Purkinje cell (primary cell): ENCODE measurements around the gene NKX1-2. TPM values are rescaled to one million over a fixed set of nuclear protein-coding genes. Genes with fewer than 3 reads are reported as not detected.

Source experiments
- polyA plus RNA-seq: library from polyadenylated mRNA; unstranded; fragments of >200 nt; fragmentation: Nextera tagmentation; gene quantifications from 2 replicates; pipeline ENCODE4 v1.2.1, GENCODE V29; 2014

The NKX1-2 gene
- polyA plus RNA-seq, result 0.16 TPM in 1 of 2 replicates, not detected in the other

GRCh38 chr10:124450012-124450782 lies at the start of gene NKX1-2:
NKX1-2 (minus strand) TSS chr10:124450035; CDS start chr10:124449943, 92 bp downstream.

GRCh38 chr10:124461642-124462347 lies 12.0 kb upstream of the NKX1-2 start, which contains the start of gene LHPP:
LHPP (plus strand) TSS chr10:124461823; CDS start chr10:124461863, 40 bp downstream.

GRCh38 chr10:124418726-124419501 lies 30.9 kb downstream of the NKX1-2 start, which contains the start of gene OAT:
OAT (minus strand) TSS chr10:124418923; CDS start chr10:124412171, 6,752 bp downstream.

Other genes with a start within 250 kb of the NKX1-2 start
- gene OAT, start 31.1 kb downstream of the NKX1-2 start, polyA plus RNA-seq, result 123 and 198 TPM in 2 replicates
- gene LHPP, start 11.8 kb upstream of the NKX1-2 start, polyA plus RNA-seq, result 14.6 and 24.2 TPM in 2 replicates